GM12878 (cell line): ENCODE results near the gene TCF12.

Source experiments
- BMI1 ChIP-seq: fragments of 450-650 bp; IDR thresholded peaks from 2 replicates; pipeline ENCODE4 v1.6.1; 2016; ENCODE audit warnings: mild to moderate bottlenecking, moderate library complexity, borderline replicate concordance
- CEBPB ChIP-seq, 2 experiments: fragments of 150-350 bp in 1 of 2; IDR thresholded peaks; 2 replicates each; pipeline ENCODE4 v1.6.1; 2012 to 2014; ENCODE audit warnings: low read depth in 2 of 2, low read length in 2 of 2, borderline replicate concordance in 1 of 2, inconsistent platforms in 1 of 2
- CTCF ChIP-seq, 3 experiments: IDR thresholded peaks in 2 of 3; conservative IDR thresholded peaks in 1 of 3; 2 replicates each; pipeline ENCODE4 v1.5.1; 2011; ENCODE audit warnings: low read depth in 3 of 3, low read length in 3 of 3, mild to moderate bottlenecking in 3 of 3, control low read depth in 2 of 3, moderate library complexity in 2 of 3, inconsistent platforms in 1 of 3, mixed read lengths in 1 of 3; ENCODE audit not compliant: control insufficient read depth in 2 of 3, insufficient read depth in 1 of 3; ENCODE audit errors: extremely low read depth in 1 of 3
- EGR1 ChIP-seq, 2 experiments: IDR thresholded peaks; 1 replicate in 1 of 2; 2 replicates in 1 of 2; pipeline ENCODE4 v1.6.1; 2011 to 2012; ENCODE audit warnings: low read depth in 2 of 2, low read length in 2 of 2, borderline replicate concordance in 1 of 2, mild to moderate bottlenecking in 1 of 2, moderate library complexity in 1 of 2
- EZH2 ChIP-seq: IDR thresholded peaks from 2 replicates; pipeline ENCODE4 v1.6.1; 2012; ENCODE audit warnings: low read depth, mild to moderate bottlenecking, control low read depth, inconsistent platforms, low read length, borderline replicate concordance; ENCODE audit not compliant: control insufficient read depth
- MXI1 ChIP-seq: fragments of 150-350 bp; IDR thresholded peaks from 2 replicates; pipeline ENCODE4 v1.6.1; 2011; ENCODE audit warnings: low read depth, mild to moderate bottlenecking, inconsistent platforms, low read length, improper control_type of control experiment
- NFYA ChIP-seq: IDR thresholded peaks from 2 replicates; pipeline ENCODE4 v1.6.1; 2011; ENCODE audit warnings: low read depth, mild to moderate bottlenecking, low read length, improper control_type of control experiment, borderline replicate concordance
- POLR2A ChIP-seq: IDR thresholded peaks from 2 replicates; pipeline ENCODE4 v1.6.1; 2011; ENCODE audit warnings: low read depth, mild to moderate bottlenecking, low read length
- SKIL ChIP-seq: fragments of 450-650 bp; IDR thresholded peaks from 2 replicates; pipeline ENCODE4 v1.6.1; 2017; ENCODE audit warnings: mild to moderate bottlenecking, low read depth, inconsistent platforms; ENCODE audit not compliant: poor library complexity, severe bottlenecking
- SMAD1 ChIP-seq: fragments of 450-650 bp; IDR thresholded peaks from 2 replicates; pipeline ENCODE4 v1.6.1; 2018; ENCODE audit warnings: mild to moderate bottlenecking, low read depth; ENCODE audit not compliant: partially characterized antibody
- SPI1 ChIP-seq: IDR thresholded peaks from 2 replicates; pipeline ENCODE4 v1.6.1; 2011; ENCODE audit warnings: low read depth, mild to moderate bottlenecking, low read length, moderate library complexity, borderline replicate concordance; ENCODE audit not compliant: insufficient read depth
- SREBF2 ChIP-seq: IDR thresholded peaks from 2 replicates; pipeline ENCODE4 v1.6.1; 2012; ENCODE audit warnings: mild to moderate bottlenecking, low read length
- USF2 ChIP-seq: IDR thresholded peaks from 2 replicates; pipeline ENCODE4 v1.6.1; 2011; ENCODE audit warnings: low read depth, low read length, improper control_type of control experiment, borderline replicate concordance

GRCh38 chr15:56933811-56934210 is 15.4 kb downstream of the TCF12 start:
- TF ChIP-seq NFYA: no peak
- no peak for TF ChIP-seq CEBPB (IDR thresholded peaks at IDR 0.05; ENCODE audit: borderline replicate concordance in 1 of 2, low read depth in 2 of 2, low read length in 2 of 2)
- no peak for TF ChIP-seq POLR2A
- TF ChIP-seq CTCF (IDR thresholded peaks at IDR 0.05 in 2 of 3, conservative IDR thresholded peaks at IDR 0.05 in 1 of 3; ENCODE audit: control insufficient read depth in 2 of 3, extremely low read depth in 1 of 3, insufficient read depth in 1 of 3, low read depth in 3 of 3, low read length in 3 of 3): no peak
- no peak for TF ChIP-seq MXI1
- TF ChIP-seq SKIL: no peak
- no peak for TF ChIP-seq SREBF2
- no peak for TF ChIP-seq SPI1
- TF ChIP-seq EZH2: no peak
- TF ChIP-seq EGR1 (IDR thresholded peaks at IDR 0.05; ENCODE audit: borderline replicate concordance in 1 of 2, low read depth in 2 of 2, low read length in 2 of 2): no peak
- TF ChIP-seq BMI1: no peak
- no peak for TF ChIP-seq SMAD1
- no peak for TF ChIP-seq USF2
